ENCODE data around the gene MYPOP.

Gene MYPOP

DNA sequence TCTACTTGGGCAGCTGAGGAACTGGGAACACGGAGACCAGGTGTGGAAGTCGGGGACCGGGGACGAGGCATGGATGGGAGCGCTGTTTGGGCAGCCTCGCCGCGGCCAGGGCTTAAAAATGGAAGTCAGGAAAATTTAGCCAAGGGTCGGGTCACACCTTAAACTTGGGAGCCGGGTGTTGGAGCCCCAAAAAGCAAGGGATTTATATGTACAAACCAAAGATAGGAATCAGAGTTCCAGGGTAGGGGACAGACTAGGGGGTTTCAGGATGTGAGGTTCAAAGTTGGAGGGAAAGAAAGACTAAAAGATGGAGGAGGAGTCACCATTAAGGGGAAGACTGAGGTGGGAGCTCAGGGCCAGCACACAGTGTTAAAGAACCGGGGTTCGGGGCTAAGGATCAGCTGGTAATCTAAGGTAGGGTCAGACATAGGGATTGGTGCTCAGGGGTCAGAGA, 37.8 kb downstream of the MYPOP start:
- FAIRE-seq: no peak
- no peak for DNase-seq (ENCODE audit: low spot score)

DNA sequence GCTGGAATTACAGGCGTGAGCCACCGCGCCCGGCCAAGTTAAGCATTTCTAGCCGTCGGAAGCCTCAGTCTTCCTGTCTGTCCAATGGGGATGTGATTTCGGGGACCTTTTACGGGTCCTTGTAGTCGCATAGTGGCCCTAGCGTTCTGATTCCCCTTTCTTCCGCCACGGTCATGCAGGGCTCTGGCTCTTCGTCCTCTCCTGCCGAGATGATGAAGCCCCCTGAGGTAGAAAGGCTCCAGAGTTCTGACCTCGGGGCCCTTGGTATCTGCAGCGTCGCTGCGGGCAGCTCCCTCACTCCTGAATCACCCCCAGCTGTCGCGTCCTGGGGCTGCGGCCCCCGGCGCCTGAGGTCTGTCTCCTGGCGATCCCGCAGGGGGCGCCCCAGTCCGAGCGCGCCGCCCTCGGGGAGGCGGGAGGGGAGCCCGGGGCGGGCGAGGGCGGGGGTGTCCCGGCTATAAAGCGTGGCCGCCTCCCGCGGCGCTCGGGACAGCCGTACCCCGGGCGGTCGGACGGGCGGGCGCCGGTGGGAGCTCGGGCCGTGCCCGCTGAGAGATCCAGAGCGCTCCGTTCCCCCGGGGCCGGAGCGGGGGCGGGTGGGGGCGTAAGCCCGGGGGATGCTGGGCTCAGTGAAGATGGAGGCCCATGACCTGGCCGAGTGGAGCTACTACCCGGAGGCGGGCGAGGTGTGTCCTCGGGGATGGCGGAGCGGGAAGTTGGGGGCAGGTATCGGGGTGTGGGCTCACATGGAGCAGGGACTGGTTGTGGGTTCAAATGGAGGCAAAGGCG, 38.4 kb downstream of the MYPOP start, which contains the start of gene FOXA3:
Gene FOXA3 (plus strand): TSS at position 487 of the 789 bp plus-strand sequence. CDS start 131 bp downstream, at position 618.
- DNase-seq (ENCODE audit: low spot score) (peak; percentile 7), FAIRE-seq (no peak)

GRCh38 chr19:45863335-45863839, 39.0 kb downstream of the MYPOP start:
- DNase-seq (ENCODE audit: low spot score) (no peak), FAIRE-seq (no peak)

- FAIRE-seq (peak; percentile 79), DNase-seq (ENCODE audit: low spot score) (peak; percentile 92)
These were observed 39.7 kb downstream of the MYPOP start, which contains the start of gene SYMPK for GRCh38 chr19:45862564-45863334. TSS of gene SYMPK (minus strand) at chr19:45863147. CDS start at chr19:45854495, 8,652 bp downstream.

DNA sequence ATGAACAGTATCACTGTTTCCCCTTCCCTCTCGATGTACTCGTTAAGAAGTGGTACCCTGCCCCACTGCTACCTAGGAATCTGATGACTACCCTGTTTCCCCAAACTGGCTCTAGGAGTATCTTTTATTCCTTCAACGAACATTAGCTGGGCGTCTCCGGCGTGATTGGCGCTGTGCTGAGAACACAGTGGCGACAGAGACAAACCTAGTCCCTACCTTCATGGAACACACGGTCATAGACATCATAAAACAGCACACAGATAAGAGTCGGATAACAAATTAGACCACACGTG, 40.2 kb downstream of the MYPOP start:
- no peak for FAIRE-seq
- no peak for DNase-seq (ENCODE audit: low spot score)

DNA sequence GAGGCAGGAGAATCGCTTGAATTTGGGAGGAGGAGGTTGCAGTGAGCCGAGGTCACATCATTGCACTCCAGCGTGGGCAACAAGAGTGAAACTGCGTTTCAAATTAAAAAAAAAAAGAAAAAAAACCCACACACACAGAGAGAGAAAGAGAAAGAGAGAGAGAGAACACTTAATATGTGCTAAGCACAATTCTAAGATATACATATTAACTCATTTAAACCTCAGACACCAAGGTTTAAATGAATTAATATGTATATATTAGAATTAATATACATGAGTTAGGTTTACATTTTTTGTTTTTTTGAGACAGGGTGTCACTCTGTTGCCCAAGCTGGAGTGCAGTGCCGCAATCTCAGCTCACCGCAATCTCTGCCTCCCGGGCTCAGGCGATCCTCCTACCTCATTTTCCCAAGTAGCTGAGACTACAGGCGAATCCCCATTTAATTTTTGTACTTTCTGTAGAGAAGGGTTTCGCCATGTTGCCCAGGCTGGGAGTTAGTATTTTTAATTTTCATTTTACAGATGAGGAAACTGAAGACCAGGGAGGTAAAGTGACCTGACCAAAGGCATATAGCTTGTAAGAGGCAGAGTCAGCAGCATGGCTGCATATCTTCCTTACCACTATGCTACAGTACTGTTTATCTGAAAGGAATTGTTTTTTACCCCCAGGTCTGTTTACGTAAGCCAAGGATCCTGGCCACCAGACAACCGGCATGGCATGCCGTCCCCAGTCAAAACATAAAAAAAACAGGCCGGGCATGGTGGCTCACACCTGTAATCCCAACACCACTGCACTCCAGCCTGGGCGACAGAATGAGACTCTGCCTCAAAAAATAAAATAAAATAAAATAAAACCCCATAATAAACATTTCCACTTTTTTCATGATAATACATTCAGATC, 41.8 kb downstream of the MYPOP start:
- FAIRE-seq: no peak

GRCh38 chr19:45854167-45854778, 48.1 kb downstream of the MYPOP start:
- no peak for DNase-seq (ENCODE audit: low spot score)
- no peak for FAIRE-seq

More for the DNA sequence above, 41.8 kb downstream of the MYPOP start:
- DNase-seq (ENCODE audit: low spot score): no peak

DNA sequence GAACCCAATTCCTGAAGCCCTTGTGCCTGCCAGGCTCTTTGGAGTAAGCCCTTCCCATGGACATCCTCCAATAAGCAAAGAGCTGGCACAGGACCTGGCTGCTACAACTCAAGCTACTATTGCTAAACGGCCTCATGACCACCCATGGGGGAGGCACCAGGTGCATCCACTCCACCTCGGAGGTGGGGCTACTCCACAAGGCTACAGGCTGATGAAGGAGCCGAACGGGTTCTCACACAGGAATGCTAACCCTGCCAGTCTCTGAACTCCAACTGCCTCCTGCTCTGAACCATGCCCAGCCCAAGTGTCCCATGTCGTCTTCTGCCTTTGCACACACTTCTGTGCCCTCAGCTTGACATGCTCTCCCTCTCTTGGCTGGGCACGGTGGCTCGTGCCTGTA, 49.4 kb downstream of the MYPOP start:
- DNase-seq (ENCODE audit: low spot score) (no peak), FAIRE-seq (no peak)

DNA sequence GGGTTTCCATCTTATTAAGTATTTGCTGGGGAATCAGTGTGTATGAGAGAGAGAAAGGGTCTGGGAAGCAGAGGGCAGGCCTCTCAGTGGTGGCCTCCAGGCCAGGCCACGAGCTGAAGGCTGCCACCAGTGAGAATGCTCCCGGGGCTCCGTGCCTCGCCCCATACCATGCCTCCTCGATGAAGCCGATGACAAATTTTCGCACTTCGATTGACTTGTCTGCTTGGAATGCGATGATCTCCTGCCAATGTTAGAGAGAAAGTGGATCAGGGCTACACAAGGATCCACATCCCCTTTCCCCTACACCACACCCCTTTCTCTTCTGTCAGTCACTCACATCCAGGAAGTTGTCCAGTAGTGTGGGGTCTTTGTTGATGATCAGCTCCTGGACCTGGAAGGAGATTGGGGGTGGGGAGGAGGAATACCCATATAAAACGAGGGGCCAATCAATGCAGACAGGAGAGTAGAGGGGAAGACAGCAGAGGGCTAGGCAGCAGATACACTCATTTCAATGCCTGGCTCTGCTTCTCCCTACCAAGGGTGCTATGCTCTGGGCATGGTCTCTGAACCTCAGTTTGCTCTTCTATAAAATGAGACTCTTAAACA, 50.2 kb downstream of the MYPOP start:
- FAIRE-seq: no peak
- DNase-seq (ENCODE audit: low spot score): no peak

DNA sequence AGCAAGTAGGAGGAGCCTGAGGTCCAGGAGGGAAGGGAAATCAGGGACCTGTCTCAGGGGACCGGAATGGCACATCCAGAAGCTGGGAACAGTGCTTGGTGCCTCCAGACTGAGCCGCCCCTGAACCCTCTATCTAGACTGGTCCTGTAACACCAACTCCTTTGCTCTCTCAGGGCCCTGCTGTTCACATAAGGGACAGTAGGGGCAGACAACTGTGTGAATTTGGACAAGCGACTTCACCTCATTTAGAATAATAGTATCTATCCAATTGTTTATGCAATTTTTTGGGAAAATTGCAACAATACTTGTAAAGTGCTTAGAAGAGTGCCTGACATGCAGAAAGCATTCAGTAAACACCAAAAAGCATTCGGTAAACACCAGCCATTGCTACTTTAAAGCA, 53.5 kb downstream of the MYPOP start:
- DNase-seq (ENCODE audit: low spot score) (no peak), FAIRE-seq (no peak)

DNA sequence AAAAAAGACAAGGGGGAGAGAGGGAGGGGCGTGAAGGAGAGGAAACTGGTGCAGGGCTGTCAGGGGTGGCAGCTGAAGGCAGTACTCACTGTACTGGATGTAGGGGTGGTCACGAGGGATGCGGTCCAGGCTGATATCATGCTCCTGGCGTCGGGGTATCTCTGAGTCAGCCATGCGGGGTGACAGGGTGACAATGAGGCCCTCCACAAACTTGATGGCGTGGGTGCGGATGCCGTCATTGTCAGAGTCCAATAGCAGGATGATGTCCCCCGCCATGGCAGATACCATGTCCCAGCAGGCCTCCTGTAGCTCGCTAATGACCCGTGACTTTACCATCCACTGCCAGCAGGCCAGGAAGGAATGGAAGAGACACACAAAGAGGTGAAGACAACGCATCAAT, 54.8 kb downstream of the MYPOP start:
- FAIRE-seq: no peak
- DNase-seq (ENCODE audit: low spot score): no peak

DNA sequence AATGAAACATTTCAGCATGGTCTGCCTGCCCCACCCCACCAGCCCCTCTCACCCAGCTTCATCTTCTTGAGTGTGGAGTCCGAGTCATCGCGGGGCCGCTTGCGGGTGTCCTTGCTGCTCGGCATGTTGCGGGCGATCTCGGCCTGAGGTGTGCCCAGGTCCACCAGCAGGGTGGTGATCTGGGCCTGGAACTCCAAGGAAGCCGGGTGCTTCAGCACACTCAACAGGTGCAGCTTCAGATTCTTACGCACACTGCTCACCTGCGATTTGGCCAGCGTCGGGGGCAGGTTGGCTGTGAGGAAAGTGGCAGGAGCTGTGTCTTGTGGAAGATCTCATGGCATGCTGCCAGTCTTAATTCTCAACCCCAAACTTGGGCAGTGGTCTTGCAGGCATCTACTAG, 60.2 kb downstream of the MYPOP start:
- FAIRE-seq: no peak
- DNase-seq (ENCODE audit: low spot score): no peak
